ENCODE results near the gene ZBTB42.
"Not testable (repeated sequence)": the region's sequence is repeated elsewhere in the genome, so short reads cannot be mapped to it uniquely, and the experiment has no call there.

ZBTB42 gene

GRCh38 chr14:104797115-104798044, 3.5 kb upstream of the ZBTB42 start:
- DNase-seq, result no peak

DNA sequence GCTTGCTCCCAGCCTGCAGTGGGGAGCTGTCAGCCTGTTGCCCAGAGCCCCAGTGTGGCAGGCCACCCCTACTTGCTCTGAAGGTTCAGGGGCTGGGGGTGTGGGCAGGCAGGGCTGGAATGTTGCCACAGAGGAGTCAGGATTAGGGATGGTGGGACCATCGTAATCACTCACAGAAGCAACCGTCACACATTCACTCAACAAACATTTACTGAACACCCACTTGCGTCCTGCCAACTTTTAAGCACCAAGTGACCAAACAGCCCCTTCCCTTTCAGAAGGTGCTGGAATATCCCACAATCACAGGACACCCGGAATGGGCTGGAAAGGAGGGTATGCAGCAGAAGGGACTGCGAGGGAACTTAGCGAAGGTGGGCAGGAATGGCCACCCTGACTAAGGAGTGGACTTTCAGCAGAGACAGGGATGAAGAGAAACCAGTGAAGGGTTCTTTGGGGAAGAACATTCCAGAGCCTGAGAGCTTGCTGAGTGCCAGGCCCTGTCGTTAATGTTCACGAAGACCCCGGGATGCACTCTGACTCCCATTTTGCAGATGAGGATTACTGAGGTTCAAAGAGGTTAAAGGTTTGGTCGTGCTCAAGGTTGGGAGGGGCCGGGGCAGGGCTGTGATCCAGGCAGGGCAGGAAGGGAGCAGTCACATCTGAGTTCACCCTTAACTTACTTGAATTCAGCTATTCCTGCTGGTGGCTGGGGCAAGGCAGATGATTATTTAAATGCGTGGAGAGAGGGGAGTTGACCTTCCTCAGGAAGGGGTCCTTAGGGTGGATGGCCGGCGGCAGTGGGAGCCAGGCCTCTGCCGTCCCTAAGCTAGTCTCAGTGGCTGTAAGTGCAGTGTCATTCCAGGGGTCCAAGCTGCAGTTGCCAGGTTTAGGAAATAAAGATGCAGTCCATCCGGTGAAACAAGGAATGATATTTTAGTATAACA, 2.3 kb upstream of the ZBTB42 start:
- DNase-seq, result no peak

GRCh38 chr14:104799244-104800014, 1.5 kb upstream of the ZBTB42 start:
- DNase-seq, result no peak

GRCh38 chr14:104800015-104800770, 708 bp upstream of the ZBTB42 start:
- peak; percentile 67 to 82 for DNase-seq

- DNase-seq, result no peak
These were observed 856 bp downstream of the ZBTB42 start for GRCh38 chr14:104801520-104802393.

DNA sequence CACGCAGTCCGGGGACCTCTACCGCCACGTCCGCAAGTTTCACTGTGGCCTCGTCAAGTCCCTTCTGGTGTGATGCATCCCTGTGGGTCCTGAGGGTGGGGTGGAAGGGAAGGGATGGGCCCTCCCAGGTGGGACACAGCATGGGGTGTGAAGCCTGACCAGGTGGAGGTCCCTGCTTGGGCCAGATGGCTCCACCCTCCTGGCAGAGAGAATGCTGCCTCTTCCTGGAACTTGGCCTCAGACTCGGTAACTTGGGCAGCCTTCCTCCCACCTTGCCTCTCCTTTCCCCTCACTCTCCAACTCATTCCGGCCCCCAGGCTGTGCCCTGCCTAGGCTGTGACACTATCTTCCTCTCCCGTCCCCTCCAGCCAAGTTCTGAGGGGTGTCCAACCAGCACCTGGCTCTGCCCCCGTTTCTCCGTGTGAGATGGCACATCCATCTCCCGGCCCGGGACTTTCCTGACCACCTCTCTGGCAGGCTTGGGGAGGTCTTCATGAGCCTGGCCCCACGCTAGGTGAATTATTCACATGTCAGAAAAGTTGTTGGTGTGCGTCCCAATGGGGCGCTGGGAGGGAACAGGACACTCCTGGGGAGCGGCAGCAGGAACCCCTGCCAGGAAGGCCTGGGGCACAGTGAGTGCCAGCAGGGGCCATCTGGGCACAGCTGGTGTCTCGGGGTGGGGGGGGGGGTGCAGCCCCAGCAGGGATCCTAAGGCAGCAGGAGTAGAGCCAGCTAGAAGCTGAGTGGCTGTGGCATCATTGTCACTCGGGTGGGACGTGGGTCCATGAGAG, 1.7 kb downstream of the ZBTB42 start:
- no peak for DNase-seq

GRCh38 chr14:104803280-104803911, 2.5 kb downstream of the ZBTB42 start:
- DNase-seq, result no peak

DNA sequence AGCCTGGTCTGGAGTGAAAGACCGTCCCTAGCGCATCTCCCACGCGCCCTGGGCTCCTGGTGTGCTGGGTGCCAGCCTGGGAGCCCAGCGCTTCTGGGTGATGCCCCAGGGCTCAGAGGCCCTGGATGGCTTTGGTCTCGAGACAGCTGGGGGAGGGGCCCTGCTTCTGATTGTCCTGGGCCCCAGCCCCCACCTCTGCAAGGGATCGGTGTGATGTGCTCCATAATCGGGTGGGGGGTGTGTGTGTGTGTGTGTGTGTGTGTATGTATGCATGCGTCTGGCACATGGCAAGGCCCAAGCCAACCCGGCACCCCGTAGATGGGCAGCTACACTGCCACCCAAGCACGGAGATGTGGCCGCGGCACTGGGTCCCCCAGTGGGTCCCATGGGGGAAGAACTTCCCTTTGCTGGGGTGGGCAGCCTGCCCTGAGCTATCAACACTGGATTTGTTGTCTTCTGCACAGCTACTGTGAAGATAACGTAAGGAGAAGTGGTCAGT, 3.1 kb downstream of the ZBTB42 start:
- no peak for DNase-seq

GRCh38 chr14:104804481-104805325, 3.8 kb downstream of the ZBTB42 start:
- no peak for DNase-seq

GRCh38 chr14:104805326-104805678, 4.4 kb downstream of the ZBTB42 start:
- DNase-seq, result no peak

GRCh38 chr14:104805941-104806624, 5.2 kb downstream of the ZBTB42 start:
- DNase-seq, result no peak

DNA sequence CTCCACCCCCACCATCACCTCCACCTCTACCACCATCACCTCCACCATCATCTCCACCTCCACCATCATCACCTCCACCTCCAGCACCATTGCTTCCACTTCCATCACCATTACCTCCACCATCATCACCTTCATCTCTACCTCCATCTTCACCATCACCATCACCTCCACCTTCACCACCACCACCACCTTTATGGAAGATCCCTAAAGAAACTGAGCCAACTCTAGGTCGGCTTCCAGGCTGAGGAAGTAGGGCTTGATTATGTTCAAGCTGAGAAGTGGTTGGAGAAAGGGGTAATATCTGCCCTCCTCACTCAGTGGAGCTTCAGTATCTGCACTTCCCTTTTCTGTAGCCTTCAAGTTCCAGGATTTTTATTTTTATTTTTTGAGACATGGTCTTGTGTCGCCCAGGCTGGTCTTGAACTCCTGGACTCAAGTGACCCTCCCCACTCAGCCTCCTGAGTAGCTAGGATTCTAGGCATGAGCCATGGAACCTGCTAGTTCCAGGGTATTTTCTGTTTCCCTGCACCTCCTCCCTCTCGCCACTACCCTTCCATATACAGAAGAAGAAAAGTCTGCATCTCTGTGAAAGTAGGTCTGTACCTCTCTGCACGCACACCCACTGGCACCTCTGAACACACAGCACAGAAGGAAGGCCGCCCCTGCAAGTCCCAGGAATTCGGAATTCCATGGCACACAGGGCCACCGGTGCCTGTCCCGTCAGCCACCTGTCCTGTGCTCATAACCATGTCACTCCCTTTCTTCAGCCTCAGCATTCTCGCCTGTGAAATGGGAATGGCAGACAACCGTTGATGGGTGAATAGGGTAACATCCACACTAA, 5.9 kb downstream of the ZBTB42 start:
- no peak for DNase-seq

DNA sequence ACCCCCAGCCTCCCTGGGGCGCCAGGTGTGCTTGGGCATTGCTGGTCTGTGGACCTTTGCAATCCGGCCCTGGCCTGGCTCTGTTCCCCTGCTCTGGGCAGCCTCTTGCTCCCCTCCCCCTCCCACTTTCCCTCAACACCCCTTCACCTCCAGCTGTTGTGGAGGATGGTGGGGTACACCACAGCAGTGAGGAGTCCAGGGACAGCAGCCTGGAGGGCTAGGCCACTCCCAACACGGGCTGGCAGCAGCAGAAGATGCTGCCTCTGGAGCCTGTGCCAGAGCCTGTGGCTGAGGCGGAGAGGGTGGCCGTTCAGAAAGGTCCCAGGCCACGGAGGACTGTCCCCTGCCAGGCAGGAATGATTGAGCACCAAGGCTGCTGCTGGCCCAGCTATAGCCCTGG, 7.6 kb downstream of the ZBTB42 start:
- no peak for DNase-seq

GRCh38 chr14:104810316-104810715, 9.4 kb downstream of the ZBTB42 start:
- no peak for DNase-seq

DNA sequence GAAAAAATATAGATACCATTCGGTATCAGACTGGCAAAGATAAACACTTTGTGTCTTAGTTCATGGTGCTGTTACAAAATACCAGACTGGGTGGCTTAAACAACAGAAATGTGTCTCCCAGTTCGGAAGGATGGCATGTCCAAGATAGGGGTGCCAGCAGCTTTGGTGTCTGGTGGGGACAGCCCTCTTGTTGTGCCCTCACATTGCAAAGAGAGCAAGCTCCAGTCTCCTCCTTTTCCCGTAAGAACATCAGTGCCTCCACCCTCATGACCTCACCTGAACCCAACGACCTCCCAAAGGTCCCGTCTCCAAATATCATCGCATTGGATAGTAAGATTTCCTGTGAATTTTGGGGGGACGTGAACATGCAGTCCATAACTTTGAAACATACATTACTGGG, 12.4 kb downstream of the ZBTB42 start:
- no peak for DNase-seq

DNA sequence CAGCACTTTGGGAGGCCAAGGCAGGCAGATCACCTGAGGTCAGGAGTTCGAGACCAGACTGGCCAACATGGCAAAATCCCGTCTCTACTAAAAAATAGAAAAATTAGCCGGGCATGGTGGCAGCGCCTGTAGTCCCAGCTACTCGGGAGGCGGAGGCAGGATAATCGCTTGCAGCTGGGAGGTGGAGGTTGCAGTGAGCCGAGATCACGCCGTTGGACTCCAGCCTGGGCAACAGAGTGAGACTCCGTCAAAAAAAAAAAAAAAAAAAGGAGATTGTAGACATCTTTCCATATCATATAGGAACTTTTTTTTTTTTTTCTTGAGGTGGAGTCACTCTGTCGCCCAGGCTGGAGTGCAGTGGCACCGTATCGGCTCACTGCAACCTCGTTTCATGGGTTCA, 13.8 kb downstream of the ZBTB42 start:
- DNase-seq, result not testable (repeated sequence)

GRCh38 chr14:104816616-104816884, 15.6 kb downstream of the ZBTB42 start:
- DNase-seq, result no peak

All from inflammatory macrophage treated with lipopolysaccharide for 1 hour (primary cell).